ENCODE data around the gene TRIM40. TPM values are rescaled to one million over a fixed set of nuclear protein-coding genes. Genes with fewer than 3 reads are reported as not detected.

TRIM40 gene
- total RNA-seq, 6 experiments from 2014 or later = 0.18 to 5.2 TPM; not detected in 4

- ATAC-seq (no peak), DNase-seq (no peak)
- no peaks in the 10 kb centered on the region for H3K4me1 ChIP-seq
- H3K4me3 ChIP-seq = no peak overlapping the region
- TF ChIP-seq POLR2A (IDR thresholded peaks at IDR 0.05) (no peak), CTCF (IDR thresholded peaks at IDR 0.05) (no peak)
- intact Hi-C loops (cut with DNase I) = no loop called here
- 72% methylated on average over 8 of the region's 9 CpGs for WGBS (ENCODE audit: insufficient coverage, low coverage, low lambda C conversion rate, missing lambda C conversion rate)
- no peaks in the 10 kb centered on the region for H3K27me3 ChIP-seq
- no peaks in the 10 kb centered on the region for H3K36me3 ChIP-seq
- no peaks in the 10 kb centered on the region for H3K9me3 ChIP-seq
- no peak overlapping the region for H3K27ac ChIP-seq
Measured at GRCh38 chr6:30156774-30157173, 20.8 kb downstream of the TRIM40 start.

GRCh38 chr6:30157581-30157980, 21.6 kb downstream of the TRIM40 start:
- Histone ChIP-seq H3K4me1 (no peaks in the 10 kb centered on the region), H3K9me3 (no peaks in the 10 kb centered on the region), H3K27me3 (no peaks in the 10 kb centered on the region), H3K27ac (no peak overlapping the region), H3K36me3 (no peaks in the 10 kb centered on the region), H3K4me3 (no peak overlapping the region)
- ATAC-seq = no peak
- intact Hi-C loops (cut with DNase I) = no loop called here
- TF ChIP-seq CTCF (IDR thresholded peaks at IDR 0.05) = no peak
- DNase-seq = no peak

GRCh38 chr6:30157999-30158398, 22.1 kb downstream of the TRIM40 start:
- DNase-seq (no peak), ATAC-seq (no peak)
- Histone ChIP-seq H3K4me1 (no peaks in the 10 kb centered on the region), H3K36me3 (no peaks in the 10 kb centered on the region), H3K27me3 (no peaks in the 10 kb centered on the region), H3K27ac (no peak overlapping the region), H3K9me3 (no peaks in the 10 kb centered on the region), H3K4me3 (no peak overlapping the region)
- 75% methylated on average over 1 of the region's 2 CpGs for WGBS (ENCODE audit: insufficient coverage, low coverage, low lambda C conversion rate, missing lambda C conversion rate)
- intact Hi-C loops (cut with DNase I) = no loop called here
- no peak for TF ChIP-seq CTCF (IDR thresholded peaks at IDR 0.05)
- no peak for TF ChIP-seq POLR2A (IDR thresholded peaks at IDR 0.05)

GRCh38 chr6:30158475-30159040, 22.6 kb downstream of the TRIM40 start:
- Histone ChIP-seq H3K9me3 (no peaks in the 10 kb centered on the region), H3K4me1 (no peaks in the 10 kb centered on the region), H3K36me3 (no peaks in the 10 kb centered on the region), H3K27ac (no peak overlapping the region), H3K27me3 (no peaks in the 10 kb centered on the region), H3K4me3 (no peak overlapping the region)
- TF ChIP-seq CTCF (IDR thresholded peaks at IDR 0.05) = no peak
- no peak for TF ChIP-seq POLR2A (IDR thresholded peaks at IDR 0.05)
- ATAC-seq (no peak), DNase-seq (no peak)
- intact Hi-C loops (cut with DNase I) = no loop called here
- 20% methylated on average over 1 of the region's 3 CpGs for WGBS (ENCODE audit: insufficient coverage, low coverage, low lambda C conversion rate, missing lambda C conversion rate)
